HG02973 (cell line): Measurements from ENCODE around the gene PPP6R2.

Experiments
- ATAC-seq: cut with Tn5 transposase; IDR thresholded peaks from one replicate; pipeline ENCODE4 v1.9.1; 2021; ENCODE audit warnings: moderate library complexity; ENCODE audit not compliant: unreplicated experiment

The PPP6R2 gene

GRCh38 chr22:50305923-50306566, 37.1 kb upstream of the PPP6R2 start:
- ATAC-seq, result no peak

- ATAC-seq, result no peak
Measured at GRCh38 chr22:50306753-50307749, 36.1 kb upstream of the PPP6R2 start, which contains the start of gene PLXNB2. Gene PLXNB2 (minus strand): TSS chr22:50307646. CDS start chr22:50290584, 17,062 bp downstream.

- no peak for ATAC-seq
Measured at GRCh38 chr22:50307890-50308596, 35.1 kb upstream of the PPP6R2 start.

- ATAC-seq, result no peak
Measured at GRCh38 chr22:50308597-50308935, 34.6 kb upstream of the PPP6R2 start.

GRCh38 chr22:50308986-50309600, 34.0 kb upstream of the PPP6R2 start:
- no peak for ATAC-seq

- ATAC-seq, result no peak
Measured at GRCh38 chr22:50309601-50309991, 33.5 kb upstream of the PPP6R2 start.

- no peak for ATAC-seq
Measured at GRCh38 chr22:50310031-50310722, 33.0 kb upstream of the PPP6R2 start.

GRCh38 chr22:50310949-50311444, 32.1 kb upstream of the PPP6R2 start:
- ATAC-seq, result no peak

GRCh38 chr22:50311606-50312351, 31.3 kb upstream of the PPP6R2 start:
- ATAC-seq, result no peak

GRCh38 chr22:50312371-50312770, 30.8 kb upstream of the PPP6R2 start:
- no peak for ATAC-seq

GRCh38 chr22:50313021-50313420, 30.1 kb upstream of the PPP6R2 start:
- no peak for ATAC-seq

- no peak for ATAC-seq
Measured at GRCh38 chr22:50313600-50313999, 29.5 kb upstream of the PPP6R2 start.

GRCh38 chr22:50314081-50314454, 29.1 kb upstream of the PPP6R2 start:
- ATAC-seq, result no peak

GRCh38 chr22:50314455-50315288, 28.5 kb upstream of the PPP6R2 start:
- ATAC-seq, result peak; percentile 59

- ATAC-seq, result no peak
Measured at GRCh38 chr22:50315289-50316113, 27.6 kb upstream of the PPP6R2 start.

GRCh38 chr22:50316114-50317065, 26.7 kb upstream of the PPP6R2 start:
- ATAC-seq, result no peak

- ATAC-seq, result no peak
Measured at GRCh38 chr22:50317178-50317577, 25.9 kb upstream of the PPP6R2 start.
